Stomach (tissue), 9 donors: ENCODE results near the gene VPS33A. TPM values are rescaled to one million over a fixed set of nuclear protein-coding genes. Genes with fewer than 3 reads are reported as not detected.

ENCODE experiments used
- DNase-seq, 2 donors: peaks; one replicate each; pipeline versions ENCODE4 v3.0.0 to v3.0.0-alpha.2; 2013 to 2019
- H3K27ac ChIP-seq, 5 donors: fragments of 200-600 bp in 4 of 5; sonication (generic) in 4 of 5; one replicate each; pipeline ENCODE4 v1.5.1; 2013 to 2019; ENCODE audit warnings: mild to moderate bottlenecking in 1 of 5, moderate library complexity in 1 of 5
- H3K27me3 ChIP-seq, 3 donors: fragments of 200-600 bp; sonication (generic); one replicate each; pipeline ENCODE4 v1.5.1; 2017 to 2019; ENCODE audit warnings: mixed run types in 1 of 3
- H3K36me3 ChIP-seq, 4 donors: fragments of 200-600 bp; sonication (generic); 1 replicate in 3 of 4; 2 replicates in 1 of 4; pipeline ENCODE4 v1.5.1; 2016 to 2019
- H3K4me1 ChIP-seq, 4 donors: fragments of 200-600 bp; sonication (generic); one replicate each; pipeline ENCODE4 v1.5.1; 2016 to 2019
- H3K4me3 ChIP-seq, 4 donors: fragments of 200-600 bp; sonication (generic) in 3 of 4; one replicate each; pipeline ENCODE4 v1.5.1; 2016 to 2019; ENCODE audit warnings: mild to moderate bottlenecking in 1 of 4
- H3K9me3 ChIP-seq, 4 donors: fragments of 200-600 bp; sonication (generic); one replicate each; pipeline ENCODE4 v1.5.1; 2016 to 2019
- CTCF ChIP-seq, 7 experiments: fragments of 450-650 bp in 4 of 7; fragments of 200-600 bp in 3 of 7; sonication (generic) in 3 of 7; IDR thresholded peaks; one replicate each; pipeline ENCODE4 v1.5.1; 2016 to 2019; ENCODE audit warnings: antibody characterized with exemption in 7 of 7, control low read depth in 2 of 7, mild to moderate bottlenecking in 1 of 7
- EP300 ChIP-seq: sonication (generic); formaldehyde crosslinking; IDR thresholded peaks from one replicate; pipeline ENCODE4 v1.6.1; 2017; ENCODE audit warnings: antibody characterized with exemption
- POLR2A ChIP-seq, 4 donors: fragments of 450-650 bp; IDR thresholded peaks; one replicate each; pipeline ENCODE4 v1.6.1; 2016; ENCODE audit warnings: antibody characterized with exemption in 4 of 4, control low read depth in 2 of 4, mild to moderate bottlenecking in 1 of 4, moderate library complexity in 1 of 4
- POLR2AphosphoS5 ChIP-seq, 3 donors: sonication (generic); formaldehyde crosslinking; IDR thresholded peaks; one replicate each; pipeline ENCODE4 v1.6.1; 2016; ENCODE audit warnings: antibody characterized with exemption in 3 of 3
- WGBS, 5 donors: extraction: QIAGEN DNeasy Blood & Tissue Kit in 3 of 5; methylation state at CpG; one replicate each; pipeline versions ENCODE4 v1.1.5 to v1.1.7; 2013 to 2018; 5-methylcytosine and 5-hydroxymethylcytosine counted together
- intact Hi-C: fragments of 100-400 bp; cut with DNase I; formaldehyde crosslinking; loops from one replicate; pipeline ENCODE4 v1.15.1; 2023; ENCODE audit warnings: low total_unique reads
- polyA plus RNA-seq, 3 donors: library from polyadenylated mRNA; stranded (reverse); fragments of 200-250 nt; gene quantifications; one replicate each; pipeline ENCODE4 v1.2.3, GENCODE V29; 2013
- total RNA-seq, 5 donors: library from RNA; depleted of rRNA; stranded (reverse); fragments of >200 nt; gene quantifications; one replicate each; pipeline versions ENCODE4 v1.1.0 to v1.2.3, GENCODE V29; 2014 to 2016
- donor health status: healthy with polysubstance abuse.
- donor health status: Bipolar disorder and iron deficiency.
- donor health status: healthy.

VPS33A gene
- total and polyA plus RNA-seq, 8 donors = 6.1 to 45.8 (median 12.7) TPM

DNA sequence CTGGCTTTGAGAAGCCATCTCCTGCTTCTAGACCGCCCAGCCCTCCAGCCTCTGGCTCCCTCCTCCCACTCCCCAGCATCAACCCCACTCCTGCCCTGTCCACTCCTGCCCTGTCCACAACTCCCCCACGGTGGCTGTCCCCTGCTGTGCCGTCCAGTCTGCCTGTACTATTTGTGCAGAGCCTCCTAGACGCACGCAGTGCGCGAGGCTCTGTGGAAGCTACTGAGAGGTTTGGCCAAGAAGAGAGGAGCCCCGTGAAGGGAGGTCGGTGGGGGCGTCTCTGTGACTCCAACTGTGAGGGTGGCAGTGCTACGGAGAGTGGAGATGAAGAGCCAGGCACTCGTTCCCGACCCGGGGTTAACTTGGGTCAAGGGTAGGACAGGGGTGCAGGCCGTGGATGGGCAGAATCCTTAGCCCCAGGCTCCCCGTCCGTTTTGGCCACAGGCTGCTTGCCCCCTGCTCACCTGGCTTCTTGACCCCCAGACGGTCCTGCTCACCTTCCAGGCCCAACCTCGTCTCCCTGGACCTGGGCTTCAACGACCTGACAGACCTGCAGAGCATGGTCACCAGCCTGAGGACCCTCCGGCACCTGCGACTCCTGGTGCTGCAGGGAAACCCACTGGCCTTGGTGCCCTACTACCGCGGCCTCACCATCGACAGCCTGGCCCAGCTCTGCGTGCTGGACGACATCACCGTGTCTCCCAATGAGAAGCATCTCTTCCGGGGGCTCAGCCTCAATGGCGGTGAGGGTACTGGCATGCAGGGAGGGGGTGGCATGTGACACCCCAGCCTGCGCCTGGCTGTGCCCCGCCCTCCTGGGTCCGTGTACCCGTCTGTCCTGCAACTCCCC lies 76.4 kb downstream of the VPS33A start:
- H3K27ac ChIP-seq = no peak overlapping the region
- DNase-seq = no peak
- no peaks in the 10 kb centered on the region for H3K9me3 ChIP-seq
- no peak overlapping the region for H3K4me3 ChIP-seq
- intact Hi-C loops = no loop called here
- H3K4me1 ChIP-seq = peaks cover 0 to 4% (median 0%) of the 10 kb centered on the region in 4 donors
- no peak for TF ChIP-seq CTCF (IDR thresholded peaks at IDR 0.05)
- no peak for TF ChIP-seq EP300
- TF ChIP-seq POLR2A (IDR thresholded peaks at IDR 0.05) = no peak
- TF ChIP-seq POLR2AphosphoS5 (IDR thresholded peaks at IDR 0.05) = no peak
- 85 to 88% (median 86%) methylated on average over 27 to 34 of the region's 34 CpGs for WGBS, 5 donors
- no peaks in the 10 kb centered on the region for H3K27me3 ChIP-seq
- H3K36me3 ChIP-seq = no peaks in the 10 kb centered on the region

GRCh38 chr12:122187466-122187865 lies 78.8 kb downstream of the VPS33A start:
- WGBS, 5 donors = 65 to 76% (median 72%) methylated on average over 9 to 12 of the region's 12 CpGs
- H3K4me3 ChIP-seq = no peak overlapping the region
- intact Hi-C loops = no loop called here
- no peaks in the 10 kb centered on the region for H3K9me3 ChIP-seq
- H3K27me3 ChIP-seq = peaks cover 0 to 12% (median 5%) of the 10 kb centered on the region in 3 donors
- no peak overlapping the region for H3K27ac ChIP-seq
- no peak for DNase-seq
- H3K36me3 ChIP-seq = no peaks in the 10 kb centered on the region
- TF ChIP-seq POLR2A (IDR thresholded peaks at IDR 0.05) (no peak), EP300 (no peak), POLR2AphosphoS5 (IDR thresholded peaks at IDR 0.05) (no peak), CTCF (IDR thresholded peaks at IDR 0.05) (no peak)
- H3K4me1 ChIP-seq = peaks cover 0 to 16% (median 11%) of the 10 kb centered on the region in 4 donors

GRCh38 chr12:122185494-122186082 lies 80.7 kb downstream of the VPS33A start:
- intact Hi-C loops = no loop called here
- Histone ChIP-seq H3K36me3 (no peaks in the 10 kb centered on the region), H3K4me3 (no peak overlapping the region), H3K27ac (no peak overlapping the region), H3K27me3 (peaks cover 0 to 12% (median 5%) of the 10 kb centered on the region in 3 donors), H3K4me1 (peaks cover 0 to 14% (median 11%) of the 10 kb centered on the region in 4 donors), H3K9me3 (no peaks in the 10 kb centered on the region)
- WGBS, 5 donors = 81 to 90% (median 86%) methylated on average over 10 of the region's 10 CpGs
- TF ChIP-seq POLR2A (IDR thresholded peaks at IDR 0.05) = no peak
- no peak for TF ChIP-seq CTCF (IDR thresholded peaks at IDR 0.05)
- DNase-seq = no peak

DNA sequence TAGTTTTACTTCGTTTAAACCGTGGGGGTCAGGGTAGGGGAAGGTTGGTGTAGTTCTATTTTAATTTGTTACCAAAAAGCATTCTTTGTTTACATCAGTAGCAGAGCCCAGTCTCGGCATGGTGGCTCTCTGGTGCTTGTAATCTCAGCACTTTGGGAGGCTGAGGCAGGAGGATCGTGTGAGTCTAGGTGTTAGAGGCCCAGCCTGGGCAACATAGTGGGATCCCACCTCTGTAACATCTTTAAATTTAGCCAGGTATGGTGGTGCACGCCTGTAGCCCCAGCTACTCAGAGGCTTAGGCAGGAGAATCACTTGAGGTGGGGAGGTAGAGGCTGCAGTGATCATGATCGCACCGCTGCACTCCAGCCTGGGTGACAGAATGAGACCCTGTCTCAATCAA lies 81.2 kb downstream of the VPS33A start:
- DNase-seq = no peak
- WGBS, 5 donors = 87 to 94% (median 91%) methylated on average over 7 of the region's 7 CpGs
- Histone ChIP-seq H3K9me3 (no peaks in the 10 kb centered on the region), H3K36me3 (no peaks in the 10 kb centered on the region), H3K27me3 (peaks cover 0 to 12% (median 5%) of the 10 kb centered on the region in 3 donors), H3K27ac (no peak overlapping the region), H3K4me1 (peaks cover 0 to 13% (median 11%) of the 10 kb centered on the region in 4 donors), H3K4me3 (no peak overlapping the region)
- intact Hi-C loops = no loop called here
- TF ChIP-seq EP300 = no peak
- TF ChIP-seq POLR2AphosphoS5 (IDR thresholded peaks at IDR 0.05) = no peak
- no peak for TF ChIP-seq CTCF (IDR thresholded peaks at IDR 0.05)
- no peak for TF ChIP-seq POLR2A (IDR thresholded peaks at IDR 0.05)
